HG02870 (cell line): ENCODE measurements around the gene PPP6R3.
"Not testable (repeated sequence)": the region's sequence is repeated elsewhere in the genome, so short reads cannot be mapped to it uniquely, and the experiment has no call there.

ENCODE experiments used
- ATAC-seq: cut with Tn5 transposase; IDR thresholded peaks from one replicate; pipeline ENCODE4 v1.9.1; 2021; ENCODE audit warnings: mild to moderate bottlenecking, moderate library complexity; ENCODE audit not compliant: unreplicated experiment

Gene PPP6R3

DNA sequence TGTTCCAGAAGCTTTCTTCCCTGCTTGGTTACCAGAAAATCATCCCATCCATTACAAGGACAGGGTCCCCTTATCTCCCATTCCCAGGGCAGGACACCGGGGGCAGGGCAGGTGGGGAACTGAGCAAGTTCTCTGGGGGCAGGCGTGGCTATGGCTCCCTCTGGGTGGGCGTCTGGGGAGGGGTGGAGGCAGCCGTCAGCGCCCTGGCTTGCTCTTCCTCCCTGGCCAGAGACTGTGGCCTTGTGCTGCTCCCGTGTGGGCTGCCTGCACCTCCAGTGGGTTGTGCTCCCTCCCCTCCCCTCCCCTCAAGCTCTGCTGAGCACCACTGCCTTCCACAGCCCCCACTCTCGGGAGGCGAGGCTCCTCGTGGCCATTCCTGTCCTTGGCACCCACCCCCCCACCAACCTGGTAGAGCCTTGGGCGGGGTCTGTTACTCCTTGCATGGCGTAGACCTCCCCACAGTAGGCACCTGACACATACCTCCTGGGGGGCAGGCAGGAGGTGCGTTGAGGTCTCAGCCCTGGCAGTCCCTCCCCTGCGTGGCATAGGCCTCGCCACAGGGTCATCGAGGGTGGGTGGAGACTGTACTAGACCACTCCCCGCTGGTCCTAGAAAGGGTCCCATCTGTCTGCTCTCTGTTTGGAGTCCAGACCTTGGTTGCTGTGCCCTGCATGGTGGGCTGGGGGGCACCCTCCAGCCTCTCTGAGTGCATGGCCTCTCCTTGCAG lies 24.2 kb upstream of the PPP6R3 start:
- no peak for ATAC-seq

DNA sequence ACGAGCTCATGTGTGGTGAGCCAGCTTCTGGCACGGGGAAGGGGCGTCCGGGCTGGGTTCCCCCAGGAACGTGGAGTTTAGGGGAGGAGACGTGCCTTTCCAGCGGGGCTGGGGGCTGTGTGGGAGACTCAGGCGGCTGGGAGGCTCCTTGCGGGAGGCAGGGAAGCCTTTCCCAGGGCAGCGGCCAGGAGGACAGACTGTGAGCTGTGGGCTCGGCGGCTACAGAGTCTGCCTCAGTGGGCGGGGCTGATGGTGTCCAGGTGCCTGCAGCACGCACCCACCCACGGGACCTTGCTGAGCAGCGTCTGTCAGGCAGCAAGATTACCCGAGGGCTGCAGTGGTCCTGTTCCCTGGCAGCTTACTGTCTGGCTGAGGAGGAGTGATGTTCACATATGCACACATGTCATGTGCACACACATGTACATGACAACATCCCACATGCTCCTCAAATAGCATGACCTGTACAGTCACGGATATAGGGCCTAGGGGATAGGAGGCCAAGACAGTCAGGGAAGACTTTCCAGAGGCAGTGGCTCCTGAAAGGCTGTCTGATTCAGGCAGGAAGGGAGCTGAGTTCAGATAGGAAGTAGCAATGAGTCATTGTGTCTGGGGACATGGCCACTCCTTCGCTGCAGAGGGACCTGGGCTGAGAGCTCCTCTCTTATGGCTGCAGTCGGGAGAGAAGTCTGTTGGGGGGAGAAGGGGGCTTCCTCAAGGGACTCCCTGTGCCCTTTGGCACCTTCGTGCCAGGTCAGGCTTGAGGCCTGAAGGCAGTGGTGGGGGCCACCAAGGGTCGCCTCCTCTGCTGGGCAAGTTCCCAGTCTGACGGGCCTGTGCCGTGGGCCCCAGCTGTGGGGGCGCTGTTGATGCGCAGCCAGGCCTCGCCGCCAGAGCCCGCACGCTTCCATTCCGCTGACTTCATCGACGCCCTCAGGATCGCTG lies 23.3 kb upstream of the PPP6R3 start:
- ATAC-seq = no peak

DNA sequence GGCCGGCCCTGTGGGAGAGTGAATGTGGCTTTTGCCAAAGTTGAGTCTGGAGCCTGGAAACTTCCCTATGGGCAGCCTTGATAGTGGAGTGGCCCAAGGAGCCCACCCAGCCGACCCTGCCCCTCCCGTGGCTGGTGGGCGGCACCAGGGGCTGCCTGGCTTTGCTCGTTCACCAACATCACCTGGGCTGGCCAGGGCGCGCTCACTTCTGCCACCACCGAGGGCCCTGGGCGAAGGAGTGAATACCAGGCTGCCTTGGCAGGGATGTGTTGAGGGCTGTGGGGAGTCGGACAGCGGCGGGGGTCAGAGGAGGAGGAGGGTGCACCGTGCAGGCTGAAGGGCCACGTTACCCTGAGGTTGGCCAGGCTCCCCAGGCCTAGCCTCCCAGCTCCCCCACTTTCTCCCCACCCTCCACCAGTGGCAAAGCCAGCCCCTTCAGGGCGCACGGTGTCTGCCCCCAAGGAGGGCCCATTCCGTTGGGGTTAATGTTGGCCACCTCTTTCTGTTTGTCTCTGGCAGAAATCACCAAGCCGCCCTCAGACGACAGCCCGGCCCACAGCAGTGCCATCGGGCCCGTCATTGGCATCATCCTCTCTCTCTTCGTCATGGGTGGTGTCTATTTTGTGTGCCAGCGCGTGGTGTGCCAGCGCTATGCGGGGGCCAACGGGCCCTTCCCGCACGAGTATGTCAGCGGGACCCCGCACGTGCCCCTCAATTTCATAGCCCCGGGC lies 22.5 kb upstream of the PPP6R3 start:
- no peak for ATAC-seq

DNA sequence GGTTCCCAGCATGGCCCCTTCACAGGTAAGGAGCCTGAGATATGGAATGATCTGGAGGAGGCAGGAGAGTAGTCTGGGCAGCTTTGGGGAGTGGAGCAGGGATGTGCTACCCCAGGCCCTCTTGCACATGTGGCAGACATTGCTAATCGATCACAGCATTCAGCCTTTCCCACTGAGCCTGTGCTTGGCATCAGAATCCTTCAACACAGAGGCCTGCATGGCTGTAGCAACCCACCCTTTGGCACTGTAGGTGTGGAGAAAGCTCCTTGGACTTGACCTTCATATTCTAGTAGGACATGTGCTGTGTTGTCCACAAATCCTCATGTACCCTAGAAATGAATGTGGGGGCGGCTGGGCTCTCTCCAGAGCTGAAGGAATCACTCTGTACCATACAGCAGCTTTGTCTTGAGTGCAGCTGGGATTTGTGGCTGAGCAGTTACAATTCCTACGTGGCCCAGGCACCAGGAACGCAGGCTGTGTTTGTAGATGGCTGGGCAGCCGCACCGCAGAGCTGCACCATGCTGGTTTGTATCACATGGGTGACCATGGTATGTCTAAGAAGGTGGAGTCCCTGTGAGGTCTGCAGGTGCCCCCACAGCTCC lies 21.8 kb upstream of the PPP6R3 start:
- ATAC-seq = no peak

DNA sequence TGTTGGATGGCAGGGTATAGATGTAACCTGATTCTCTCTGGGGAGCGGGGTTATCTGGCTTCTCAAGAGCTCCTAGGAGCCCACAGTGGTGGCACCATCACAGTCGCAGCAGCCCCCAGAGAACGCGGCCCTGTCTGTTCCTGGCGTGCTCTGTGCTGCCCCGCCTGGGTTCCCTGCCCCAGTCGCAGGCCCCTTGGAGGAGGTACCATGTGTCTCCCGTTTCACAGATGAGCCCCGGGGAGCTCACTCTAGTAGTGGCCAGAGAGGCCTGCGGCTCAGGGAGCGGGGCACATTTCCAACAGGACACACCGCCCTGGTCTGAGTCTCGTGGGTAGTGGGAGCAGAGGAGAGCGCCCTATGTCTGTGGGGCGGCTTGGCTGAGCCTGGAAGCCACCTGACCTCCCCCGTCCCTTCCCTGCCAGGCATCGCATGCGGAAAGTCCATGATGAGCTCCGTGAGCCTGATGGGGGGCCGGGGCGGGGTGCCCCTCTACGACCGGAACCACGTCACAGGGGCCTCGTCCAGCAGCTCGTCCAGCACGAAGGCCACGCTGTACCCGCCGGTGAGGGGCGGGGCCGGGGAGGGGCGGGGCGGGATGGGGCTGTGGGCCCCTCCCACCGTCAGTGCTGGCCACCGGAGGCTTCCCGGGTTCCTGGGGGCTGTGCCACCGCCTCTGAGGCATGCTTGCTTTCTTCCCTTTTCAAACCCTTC lies 21.0 kb upstream of the PPP6R3 start:
- no peak for ATAC-seq

DNA sequence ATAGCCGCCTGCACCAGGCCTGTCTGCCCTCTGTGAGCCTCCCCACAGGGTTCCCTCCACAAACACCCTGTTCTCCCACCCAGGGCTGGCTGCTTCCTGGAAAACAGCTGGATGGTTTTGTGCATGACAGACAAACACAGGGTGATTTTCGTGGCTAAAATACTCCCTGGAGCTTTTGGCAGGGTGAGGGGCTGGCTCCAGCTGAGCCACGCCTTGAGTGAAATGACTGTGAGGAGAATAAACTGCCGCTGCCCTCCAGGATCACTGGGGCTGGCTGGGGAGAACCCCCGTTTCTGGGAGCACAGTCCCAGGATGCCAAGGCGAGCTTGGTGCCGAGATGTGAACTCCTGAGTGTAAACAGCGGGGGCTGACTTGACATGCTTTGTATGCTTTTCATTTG lies 20.3 kb upstream of the PPP6R3 start:
- ATAC-seq = no peak

DNA sequence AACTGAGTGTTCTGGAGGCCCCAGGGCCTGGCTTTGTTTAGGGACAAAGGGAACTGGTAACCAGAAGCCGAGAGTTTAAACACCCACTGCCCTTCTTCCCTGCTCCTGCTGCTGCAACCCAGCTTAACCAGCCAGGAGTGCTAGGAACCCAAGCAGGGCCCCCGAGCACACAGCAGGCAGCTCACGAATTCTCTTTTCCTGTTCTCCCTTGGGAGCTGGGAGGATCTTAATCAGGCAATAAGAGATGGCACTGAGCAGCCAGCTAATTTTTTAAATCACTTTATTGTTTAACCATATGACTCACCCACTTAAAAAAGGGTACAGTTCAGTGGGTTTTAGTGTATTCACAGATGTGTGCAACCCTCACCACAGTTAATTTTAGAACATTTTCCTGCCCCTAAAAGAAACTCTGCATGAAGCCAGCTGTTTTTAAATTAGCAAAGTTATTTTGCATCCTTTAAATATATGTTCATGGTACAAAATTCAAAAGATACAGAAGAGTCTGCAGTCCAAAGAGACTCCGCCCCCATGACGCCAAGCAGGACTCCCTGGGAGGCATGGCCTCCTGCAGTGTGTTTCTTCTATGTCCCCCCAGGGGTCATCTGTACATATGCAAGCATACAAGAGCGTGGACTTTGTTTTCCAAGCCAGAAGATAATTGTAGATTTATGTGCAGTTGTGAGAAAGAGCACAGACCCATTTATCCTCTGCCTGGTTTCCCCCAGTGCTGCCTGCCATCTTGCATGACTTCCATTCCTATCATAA lies 18.9 kb upstream of the PPP6R3 start:
- ATAC-seq = no peak

DNA sequence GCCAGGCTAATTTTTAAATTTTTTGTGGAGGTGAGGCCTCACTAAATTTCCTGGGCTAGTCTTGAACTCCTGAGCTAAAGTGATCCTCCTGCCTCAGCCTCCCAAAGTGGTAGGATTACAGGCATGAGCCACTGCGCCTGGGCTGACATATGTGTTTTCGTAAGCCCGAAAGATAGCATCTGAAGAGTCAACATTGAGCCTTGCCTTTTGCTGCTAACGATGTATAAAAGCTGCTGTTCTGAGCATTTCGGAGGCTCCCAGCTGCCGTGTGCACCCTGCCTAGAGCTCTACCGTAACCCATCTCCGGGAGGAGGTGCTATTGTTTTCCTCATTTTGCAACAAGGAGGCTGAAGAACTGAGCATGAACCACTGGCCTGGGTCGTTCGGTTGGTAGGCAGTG lies 18.1 kb upstream of the PPP6R3 start:
- ATAC-seq = no peak

DNA sequence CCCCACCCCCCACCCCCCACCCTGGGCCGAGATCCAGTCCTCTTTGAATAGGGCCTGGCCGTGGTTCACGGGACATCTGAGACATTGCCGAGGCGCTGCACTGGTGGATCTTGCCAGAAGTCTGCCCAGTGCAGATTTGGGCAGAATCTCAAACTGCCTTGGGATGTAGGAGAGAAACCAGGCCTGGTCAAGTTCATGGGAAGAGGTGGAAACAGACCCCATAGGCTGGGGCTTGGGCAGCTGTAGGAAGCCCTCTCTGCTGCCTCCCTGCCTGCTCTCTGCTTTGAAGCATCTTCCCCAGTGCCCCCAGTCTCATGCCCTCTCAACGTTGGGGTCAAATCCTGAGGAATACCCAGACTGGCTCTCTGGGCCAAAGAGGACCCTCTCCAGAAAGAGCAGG lies 16.0 kb upstream of the PPP6R3 start:
- no peak for ATAC-seq

DNA sequence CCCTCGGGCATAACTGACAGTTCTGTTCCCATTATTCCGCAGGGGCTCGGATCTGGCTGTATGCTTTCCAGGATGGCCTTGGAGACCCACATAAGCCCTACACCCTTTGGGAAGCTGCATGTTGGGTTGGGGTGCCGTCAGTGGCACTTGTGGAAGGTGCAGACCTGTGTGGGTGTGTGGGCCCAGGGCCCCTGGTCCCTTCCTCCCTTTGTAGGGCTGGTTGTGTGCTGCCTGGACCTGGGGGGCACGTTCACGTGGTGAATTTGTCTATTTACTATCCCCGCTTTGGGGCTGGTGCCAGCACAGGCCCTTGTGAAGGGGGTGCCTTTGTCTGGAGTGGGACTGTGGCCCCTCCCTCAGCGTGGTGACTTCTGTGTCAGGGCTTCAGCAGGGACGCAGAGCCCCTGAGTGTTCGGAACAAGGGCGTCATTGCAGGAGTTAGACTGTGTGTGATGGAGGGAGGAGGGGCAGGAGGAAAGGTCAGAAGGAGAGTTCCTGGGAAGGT lies 15.0 kb upstream of the PPP6R3 start:
- ATAC-seq = no peak

DNA sequence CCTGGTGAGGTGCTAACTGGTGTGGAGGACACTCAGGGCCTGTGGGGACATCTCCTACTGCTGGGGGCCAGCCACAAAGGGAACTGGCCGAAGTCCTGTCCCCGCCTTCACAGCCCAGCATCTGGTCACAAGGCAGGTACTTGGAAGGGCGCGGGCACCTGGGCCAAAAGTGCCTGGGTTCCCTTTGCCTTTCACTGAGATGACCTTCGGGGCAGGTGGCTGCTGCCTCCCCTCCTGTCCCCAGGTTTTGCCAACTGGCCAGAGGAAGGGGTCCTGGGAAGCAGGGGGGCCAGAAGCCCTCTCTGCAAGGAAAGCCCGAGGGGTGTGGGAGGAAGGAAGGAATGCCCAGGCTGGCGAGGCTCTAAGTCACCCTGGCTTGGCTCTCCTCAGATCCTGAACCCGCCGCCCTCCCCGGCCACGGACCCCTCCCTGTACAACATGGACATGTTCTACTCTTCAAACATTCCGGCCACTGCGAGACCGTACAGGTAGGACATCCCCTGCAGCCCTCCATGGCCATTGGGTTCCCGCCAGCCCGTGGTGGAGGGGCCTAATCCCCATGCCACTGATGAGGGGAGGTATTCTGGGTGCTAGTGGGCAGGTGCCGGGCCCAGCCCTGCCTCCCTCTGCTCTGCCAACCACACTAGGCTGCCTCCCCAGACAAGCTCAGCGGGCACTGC lies 14.4 kb upstream of the PPP6R3 start:
- ATAC-seq = no peak

DNA sequence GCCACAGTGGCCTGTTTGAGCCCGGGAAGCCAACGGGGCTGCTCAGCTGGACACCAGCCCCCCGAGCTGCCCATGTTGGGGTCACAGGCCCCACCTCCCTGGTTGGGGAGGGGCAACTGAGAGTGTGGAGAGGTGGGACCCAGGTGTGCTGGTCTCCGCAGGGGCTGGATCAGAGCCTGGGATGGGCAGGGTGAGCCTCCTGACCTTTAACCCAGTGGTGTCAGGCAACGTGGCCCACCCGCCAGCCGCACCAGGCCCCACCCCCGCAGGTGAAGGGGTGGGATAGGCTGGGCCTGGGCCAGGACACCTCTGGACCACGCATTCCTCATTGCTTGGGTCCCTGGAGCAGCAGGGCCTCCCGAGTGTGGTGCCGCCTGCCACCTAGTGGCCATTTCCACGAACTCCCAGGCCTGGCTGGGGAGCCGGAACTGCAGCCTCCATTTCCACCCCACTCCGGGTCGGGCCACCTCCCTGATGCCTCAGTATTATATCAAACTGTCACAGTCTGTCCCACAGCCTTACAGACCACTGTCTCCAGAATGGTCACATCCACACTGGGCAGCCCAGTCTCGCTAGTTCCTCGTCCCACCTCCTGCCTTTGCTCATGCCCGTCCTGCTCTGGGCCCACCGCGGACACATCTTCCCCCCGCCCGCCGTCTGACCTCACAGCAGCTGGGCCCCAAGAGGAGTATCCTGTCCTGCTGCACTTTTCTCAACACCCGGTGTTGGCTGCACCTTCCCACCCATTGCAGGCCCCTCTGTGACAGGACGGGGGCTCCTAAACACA lies 13.3 kb upstream of the PPP6R3 start:
- ATAC-seq = no peak

DNA sequence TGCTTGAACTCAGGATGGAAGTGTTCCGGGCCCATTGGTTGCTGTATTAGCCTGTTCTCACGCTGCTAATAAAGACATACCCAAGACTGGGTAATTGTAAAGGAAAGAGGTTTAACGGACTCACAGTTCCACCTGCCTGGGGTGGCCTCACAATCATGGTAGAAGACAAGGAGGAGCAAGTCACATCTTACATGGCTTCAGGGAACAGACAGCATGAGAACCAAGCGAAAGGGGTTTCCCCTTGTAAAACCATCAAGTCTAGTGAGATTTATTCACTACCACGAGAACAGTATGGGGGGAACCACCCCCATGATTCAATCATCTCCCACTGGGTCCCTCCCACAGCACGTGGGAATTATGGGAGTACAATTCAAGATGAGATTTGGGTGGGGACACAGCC lies 12.6 kb upstream of the PPP6R3 start:
- not testable (repeated sequence) for ATAC-seq

DNA sequence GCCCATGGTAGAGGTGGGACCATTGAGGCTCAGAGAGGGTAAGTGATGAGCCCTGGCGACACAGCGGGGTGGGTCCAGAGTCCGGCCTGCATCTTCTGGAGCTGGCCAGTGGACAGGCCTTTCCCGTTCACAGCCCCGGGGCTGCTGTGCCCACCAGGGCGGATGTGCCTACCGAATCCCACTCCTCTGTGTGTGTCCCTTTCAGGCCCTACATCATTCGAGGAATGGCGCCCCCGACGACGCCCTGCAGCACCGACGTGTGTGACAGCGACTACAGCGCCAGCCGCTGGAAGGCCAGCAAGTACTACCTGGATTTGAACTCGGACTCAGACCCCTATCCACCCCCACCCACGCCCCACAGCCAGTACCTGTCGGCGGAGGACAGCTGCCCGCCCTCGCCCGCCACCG lies 11.9 kb upstream of the PPP6R3 start:
- ATAC-seq = no peak

DNA sequence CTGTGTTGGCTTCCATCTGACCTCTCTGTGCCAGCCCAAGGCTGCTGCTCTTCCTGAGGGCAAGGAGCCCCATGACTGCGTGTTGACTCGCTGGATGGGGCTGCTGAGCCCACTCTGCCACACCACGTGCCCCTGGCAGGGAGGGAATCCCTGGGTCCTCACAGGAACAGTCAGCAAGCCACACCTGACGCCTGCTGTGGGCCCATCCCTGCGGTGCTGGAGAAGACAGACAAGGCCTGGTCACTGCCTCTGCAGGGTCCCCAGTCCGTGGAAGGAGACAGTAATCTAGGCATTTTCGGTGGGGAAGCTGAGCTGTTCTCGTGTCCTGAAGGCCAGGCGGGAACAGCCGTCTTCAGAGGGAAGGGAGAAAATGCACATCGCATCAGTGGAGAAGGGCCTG lies 10.6 kb upstream of the PPP6R3 start:
- ATAC-seq = no peak

DNA sequence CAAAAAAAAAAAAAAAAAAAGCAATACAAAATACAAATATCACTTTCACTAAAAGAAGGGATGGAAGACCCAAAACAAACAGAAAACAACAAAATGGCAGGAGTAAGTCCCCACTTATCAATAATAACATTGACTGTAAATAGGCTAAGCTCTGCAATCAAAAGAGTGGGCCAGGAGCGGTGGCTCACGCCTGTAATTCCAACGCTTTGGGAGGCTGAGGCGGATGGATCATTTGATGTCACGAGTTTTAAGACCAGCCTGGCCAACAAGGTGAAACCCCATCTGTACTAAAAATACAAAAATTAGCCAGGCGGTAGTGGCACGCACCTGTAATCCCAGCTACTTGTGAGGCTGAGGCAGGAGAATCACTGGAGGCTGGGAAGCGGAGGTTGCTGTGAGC lies 9.8 kb upstream of the PPP6R3 start:
- ATAC-seq = no peak

DNA sequence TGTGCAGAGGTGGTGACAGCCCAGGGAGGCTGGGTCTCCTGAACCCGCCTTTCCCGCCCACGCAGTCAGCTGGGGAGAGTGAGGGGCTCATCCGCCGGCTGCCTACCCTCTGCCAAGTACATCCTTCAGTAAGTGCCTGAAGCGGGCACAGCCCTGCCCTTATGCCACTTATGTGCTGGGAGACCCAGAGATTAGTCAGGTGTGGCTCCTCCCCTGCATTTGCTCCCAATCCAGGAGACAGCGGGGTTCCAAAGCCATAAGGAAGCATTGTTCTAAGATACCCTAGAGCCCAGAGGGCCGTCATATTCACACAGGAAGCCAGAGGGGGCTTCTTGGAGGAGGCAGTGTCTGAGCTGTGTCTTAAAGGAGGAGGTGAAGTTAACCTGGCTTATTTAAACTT lies 5.8 kb upstream of the PPP6R3 start:
- no peak for ATAC-seq

DNA sequence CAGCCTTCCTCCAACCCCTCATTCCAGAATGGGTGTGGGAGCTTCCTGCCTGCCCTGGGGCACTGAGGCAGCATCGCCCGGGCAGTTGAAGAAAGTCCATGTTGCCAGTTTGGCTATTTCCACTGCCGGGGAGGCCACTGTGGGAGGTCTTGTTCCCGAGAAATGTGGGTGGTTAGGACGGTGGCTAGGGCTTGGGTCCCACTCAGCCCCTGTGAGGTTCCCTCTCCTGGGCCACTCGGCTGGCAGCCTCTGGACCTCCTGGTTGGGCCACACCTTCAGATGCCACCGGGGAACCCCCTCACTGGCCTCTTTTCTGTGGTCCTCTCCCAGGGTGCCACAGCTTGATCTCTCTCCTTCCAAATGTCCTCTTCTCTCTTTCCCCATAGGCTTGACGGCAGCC lies 5.1 kb upstream of the PPP6R3 start:
- no peak for ATAC-seq
